Ammon's horn (tissue), 1 donor: ENCODE measurements around the gene SCN7A.
"Not testable (repeated sequence)": the region's sequence is repeated elsewhere in the genome, so short reads cannot be mapped to it uniquely, and the experiment has no call there.

Experiments
- DNase-seq: peaks from one replicate; pipeline ENCODE4 v3.0.0-alpha.2; 2016; ENCODE audit warnings: low spot score

The SCN7A gene

DNA sequence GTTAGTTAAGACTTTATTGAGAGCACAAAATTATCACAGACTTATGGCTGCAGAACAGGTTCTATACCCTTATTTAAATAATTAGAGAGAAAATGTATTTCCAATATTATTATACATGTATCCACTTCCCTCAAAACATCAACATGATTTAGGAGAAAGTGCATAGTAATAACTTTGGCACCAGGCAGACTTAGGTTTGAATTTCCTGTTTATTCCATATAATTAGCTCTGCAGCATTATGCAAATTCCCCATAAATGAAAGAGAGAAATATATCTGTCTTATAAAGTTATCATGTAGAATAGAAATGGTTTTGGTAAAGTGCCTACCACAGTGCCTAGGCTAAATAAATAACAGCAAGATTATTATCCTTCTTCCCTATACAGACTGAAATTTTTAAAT is 133.6 kb downstream of the SCN7A start:
- no peak for DNase-seq

- DNase-seq: not testable (repeated sequence)
Observed at GRCh38 chr2:166357950-166358321, 136.1 kb downstream of the SCN7A start.

DNA sequence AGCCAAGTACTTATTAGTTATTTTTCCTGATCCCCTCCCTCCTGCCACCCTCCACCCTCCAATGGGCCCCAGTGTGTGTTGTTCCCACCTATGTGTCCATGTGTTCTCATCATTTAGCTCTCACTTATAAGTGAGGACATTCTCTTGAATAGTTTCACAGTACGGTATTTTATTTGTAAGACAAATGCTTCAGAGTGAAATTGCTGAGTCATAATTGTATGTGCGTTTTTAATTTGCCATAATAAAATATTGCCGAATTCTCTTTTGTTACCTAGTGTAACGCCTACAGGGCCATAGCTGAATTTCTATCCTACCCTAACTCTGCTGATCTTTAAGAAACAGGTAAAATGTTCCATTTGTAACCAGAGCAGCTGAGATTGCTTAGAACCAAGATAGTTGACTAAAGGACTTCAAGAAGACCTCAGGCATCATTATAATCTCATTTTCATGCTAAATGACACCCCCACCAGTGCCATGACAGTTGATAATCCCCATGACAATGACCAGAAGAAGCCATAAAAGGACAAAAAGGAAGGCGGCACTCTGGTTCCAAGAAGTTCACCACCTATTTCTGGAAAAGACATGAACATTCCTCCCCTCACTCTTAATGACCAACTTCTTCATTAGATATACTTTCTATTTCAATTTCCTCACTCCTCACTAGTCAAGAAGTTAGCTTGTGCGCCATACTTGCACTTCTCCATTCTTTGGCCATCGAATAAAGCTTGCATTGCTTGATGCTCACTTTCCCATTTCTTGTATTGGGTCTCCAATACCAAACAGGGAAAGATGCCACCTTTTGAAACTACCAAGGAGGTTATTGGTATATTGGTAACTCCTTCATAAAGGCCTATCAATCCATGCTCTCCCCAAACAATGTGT is 136.7 kb downstream of the SCN7A start:
- no peak for DNase-seq
